Articular chondrocyte of knee joint (primary cell): Measurements from ENCODE around the gene CHRNA4. TPM values are rescaled to one million over a fixed set of nuclear protein-coding genes. Genes with fewer than 3 reads are reported as not detected.

Experiments used
- small RNA-seq: library from RNA; depleted of rRNA; stranded (forward); fragments of <200 nt; gene quantifications from one replicate; pipeline ENCODE3, GENCODE V24; 2012
- total RNA-seq: library from RNA; depleted of rRNA; stranded (reverse); fragments of >200 nt; gene quantifications from 2 replicates; pipeline ENCODE4 v1.2.3, GENCODE V29; 2012

The CHRNA4 gene
- total RNA-seq = not detected in 2 replicates

GRCh38 chr20:63360850-63361518 is at the start of gene CHRNA4:
Gene CHRNA4 (minus strand): TSS chr20:63361349. CDS start chr20:63361165, 184 bp downstream.

Small RNAs within 50 kb of the gene (small RNA-seq; reads per million reads assigned to genes)
- not detected for gene RNU6-994P

Other genes with a start within 250 kb of the CHRNA4 start
- 25.6 and 28.1 TPM in 2 replicates for gene YTHDF1, start 145.2 kb downstream of the CHRNA4 start, total RNA-seq
- gene BIRC7, start 125.4 kb downstream of the CHRNA4 start, total RNA-seq = not detected in 2 replicates
- not detected in 2 replicates for gene NKAIN4, start 106.9 kb downstream of the CHRNA4 start, total RNA-seq
- 49.9 and 59.8 TPM in 2 replicates for gene ARFGAP1, start 88.5 kb downstream of the CHRNA4 start, total RNA-seq
- not detected in 2 replicates for gene COL20A1, start 68.2 kb downstream of the CHRNA4 start, total RNA-seq
- gene KCNQ2, start 111.3 kb upstream of the CHRNA4 start, total RNA-seq = under 0.01 TPM in 1 of 2 replicates, not detected in the other
- 0.13 TPM in 1 of 2 replicates, not detected in the other for gene EEF1A2, start 137.7 kb upstream of the CHRNA4 start, total RNA-seq
- gene PPDPF, start 159.4 kb upstream of the CHRNA4 start, total RNA-seq = 114 and 116 TPM in 2 replicates
- gene PTK6, start 176.0 kb upstream of the CHRNA4 start, total RNA-seq = 0.11 and 0.13 TPM in 2 replicates
- gene SRMS, start 186.4 kb upstream of the CHRNA4 start, total RNA-seq = not detected in 2 replicates
- gene FNDC11, start 192.8 kb upstream of the CHRNA4 start, total RNA-seq = 0.22 and 0.26 TPM in 2 replicates
- 23.5 and 30.4 TPM in 2 replicates for gene HELZ2, start 212.9 kb upstream of the CHRNA4 start, total RNA-seq